Lung (tissue), 12 donors: ENCODE data around the gene MRPL44. TPM values are rescaled to one million over a fixed set of nuclear protein-coding genes. Genes with fewer than 3 reads are reported as not detected.

ENCODE experiments used
- ATAC-seq: fragments of 200-7000 bp; cut with Tn5 transposase; one replicate; pipeline ENCODE4 v1.9.1; 2020; ENCODE audit warnings: moderate number of reproducible peaks; ENCODE audit not compliant: insufficient read depth, low FRiP score
- DNase-seq, 3 donors: peaks; one replicate each; pipeline ENCODE4 v3.0.0-alpha.2; 2013 to 2017
- H3K27ac ChIP-seq, 2 donors: one replicate each; pipeline ENCODE4 v1.5.1; 2013; ENCODE audit warnings: mild to moderate bottlenecking in 2 of 2, moderate library complexity in 2 of 2, control low read depth in 1 of 2, inconsistent platforms in 1 of 2, low read depth in 1 of 2, low read length in 1 of 2
- H3K27me3 ChIP-seq, 3 donors: one replicate each; pipeline ENCODE4 v1.5.1; 2013; ENCODE audit warnings: low read length in 2 of 3; ENCODE audit not compliant: control insufficient read depth in 3 of 3, insufficient read depth in 3 of 3
- H3K36me3 ChIP-seq, 4 donors: one replicate each; pipeline ENCODE4 v1.5.1; 2013; ENCODE audit warnings: low read length in 4 of 4, mild to moderate bottlenecking in 1 of 4, moderate library complexity in 1 of 4; ENCODE audit not compliant: control insufficient read depth in 4 of 4, insufficient read depth in 4 of 4
- H3K4me1 ChIP-seq, 5 donors: one replicate each; pipeline ENCODE4 v1.5.1; 2013; ENCODE audit warnings: low read length in 5 of 5, mild to moderate bottlenecking in 2 of 5, moderate library complexity in 1 of 5; ENCODE audit not compliant: control insufficient read depth in 5 of 5, insufficient read depth in 5 of 5
- H3K4me3 ChIP-seq: one replicate; pipeline ENCODE4 v1.5.1; 2013; ENCODE audit warnings: mild to moderate bottlenecking, control low read depth, moderate library complexity
- H3K9ac ChIP-seq, 2 donors: one replicate each; pipeline ENCODE4 v1.5.1; 2013; ENCODE audit warnings: low read length in 2 of 2, control low read depth in 1 of 2; ENCODE audit not compliant: insufficient read depth in 1 of 2
- H3K9me3 ChIP-seq, 4 donors: one replicate each; pipeline ENCODE4 v1.5.1; 2013; ENCODE audit warnings: low read length in 3 of 4, mild to moderate bottlenecking in 1 of 4, moderate library complexity in 1 of 4; ENCODE audit not compliant: control insufficient read depth in 4 of 4, insufficient read depth in 3 of 4
- WGBS, 2 donors: extraction: QIAGEN DNeasy Blood & Tissue Kit; methylation state at CpG; one replicate each; pipeline ENCODE4 v1.1.7; 2013; 5-methylcytosine and 5-hydroxymethylcytosine counted together
- polyA plus RNA-seq, 2 donors: library from polyadenylated mRNA; stranded (reverse); fragments of 200-250 nt; gene quantifications; one replicate each; pipeline ENCODE4 v1.2.1, GENCODE V29; 2013
- total RNA-seq, 2 donors: library from RNA; depleted of rRNA in 1 of 2; stranded (reverse); fragments of >200 nt in 1 of 2; gene quantifications; one replicate each; pipeline ENCODE4 v1.2.1, GENCODE V29; 2014 to 2021
- TF ChIP-seq, protein P1 (sequence below): IDR thresholded peaks from 2 replicates; pipeline ENCODE4 v1.5.1; 2012; ENCODE audit warnings: mild to moderate bottlenecking; ENCODE audit errors: control extremely low read depth, extremely low read depth
- donor health status: control.
- donor health status: control.
- donor health status: Bipolar disorder and iron deficiency.
- donor health status: healthy.
- donor health status: DM: yes; HTN: yes; CAD: no.

MRPL44 gene
- total and polyA plus RNA-seq, 4 donors = 20.4 to 23.1 (median 21.5) TPM

DNA sequence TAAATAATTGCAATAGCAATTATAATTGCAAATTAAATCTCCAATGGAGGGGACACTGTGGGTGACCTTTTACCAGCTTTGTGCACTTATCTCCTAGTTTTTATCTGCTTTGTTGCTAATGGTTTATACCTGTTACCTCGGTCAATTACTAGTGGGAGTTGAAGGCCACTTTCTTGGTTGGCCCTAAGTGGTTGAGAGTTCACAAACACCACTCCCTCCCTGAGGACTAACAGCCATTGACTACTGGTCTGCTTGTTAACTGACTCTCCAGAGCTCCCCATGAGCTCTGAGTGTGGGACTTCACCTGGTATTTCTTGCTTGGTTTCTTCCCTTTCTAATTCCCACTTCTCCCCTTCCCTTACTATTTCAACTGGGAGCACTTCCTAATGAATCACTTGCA is 54.6 kb downstream of the MRPL44 start:
- H3K27me3 ChIP-seq = no peaks in the 10 kb centered on the region
- WGBS, 2 donors = 86 to 94% methylated on average over 1 of the region's 1 CpG
- no peaks in the 10 kb centered on the region for H3K36me3 ChIP-seq
- no peak overlapping the region for H3K9ac ChIP-seq
- TF ChIP-seq, protein P1, sequence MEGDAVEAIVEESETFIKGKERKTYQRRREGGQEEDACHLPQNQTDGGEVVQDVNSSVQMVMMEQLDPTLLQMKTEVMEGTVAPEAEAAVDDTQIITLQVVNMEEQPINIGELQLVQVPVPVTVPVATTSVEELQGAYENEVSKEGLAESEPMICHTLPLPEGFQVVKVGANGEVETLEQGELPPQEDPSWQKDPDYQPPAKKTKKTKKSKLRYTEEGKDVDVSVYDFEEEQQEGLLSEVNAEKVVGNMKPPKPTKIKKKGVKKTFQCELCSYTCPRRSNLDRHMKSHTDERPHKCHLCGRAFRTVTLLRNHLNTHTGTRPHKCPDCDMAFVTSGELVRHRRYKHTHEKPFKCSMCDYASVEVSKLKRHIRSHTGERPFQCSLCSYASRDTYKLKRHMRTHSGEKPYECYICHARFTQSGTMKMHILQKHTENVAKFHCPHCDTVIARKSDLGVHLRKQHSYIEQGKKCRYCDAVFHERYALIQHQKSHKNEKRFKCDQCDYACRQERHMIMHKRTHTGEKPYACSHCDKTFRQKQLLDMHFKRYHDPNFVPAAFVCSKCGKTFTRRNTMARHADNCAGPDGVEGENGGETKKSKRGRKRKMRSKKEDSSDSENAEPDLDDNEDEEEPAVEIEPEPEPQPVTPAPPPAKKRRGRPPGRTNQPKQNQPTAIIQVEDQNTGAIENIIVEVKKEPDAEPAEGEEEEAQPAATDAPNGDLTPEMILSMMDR = no peak
- H3K4me3 ChIP-seq = no peak overlapping the region
- peaks cover 0 to 11% (median 5%) of the 10 kb centered on the region in 5 donors for H3K4me1 ChIP-seq
- H3K27ac ChIP-seq = no peak overlapping the region
- no peaks in the 10 kb centered on the region for H3K9me3 ChIP-seq
- ATAC-seq (no peak), DNase-seq (no peak)

DNA sequence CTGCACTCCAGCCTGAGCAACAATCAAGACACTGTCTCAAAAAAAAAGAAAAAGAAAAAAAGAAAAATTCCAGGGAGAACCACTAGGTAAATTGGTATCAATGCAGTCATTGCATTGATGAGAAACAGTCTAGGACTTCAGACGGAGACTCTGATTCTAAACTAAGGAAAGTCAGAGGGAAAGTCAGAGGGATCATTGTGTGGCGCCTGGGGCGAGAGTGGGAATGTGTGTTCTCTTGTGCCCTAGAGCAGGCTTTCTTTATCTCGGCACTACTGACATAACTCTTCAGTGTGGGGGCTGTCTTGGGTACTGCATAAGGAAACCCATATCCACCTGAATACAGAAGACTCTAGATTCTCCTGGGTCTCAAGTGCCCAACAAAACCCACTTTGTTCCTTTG is 57.1 kb downstream of the MRPL44 start:
- ATAC-seq = no peak
- Histone ChIP-seq H3K36me3 (no peaks in the 10 kb centered on the region), H3K27me3 (no peaks in the 10 kb centered on the region), H3K4me1 (peaks cover 0 to 2% (median 0%) of the 10 kb centered on the region in 5 donors), H3K9me3 (no peaks in the 10 kb centered on the region), H3K4me3 (no peak overlapping the region), H3K9ac (no peak overlapping the region), H3K27ac (no peak overlapping the region)
- WGBS, 2 donors = 92 to 96% methylated on average over 4 of the region's 4 CpGs
- no peak for DNase-seq
- TF ChIP-seq, protein P1 = no peak

DNA sequence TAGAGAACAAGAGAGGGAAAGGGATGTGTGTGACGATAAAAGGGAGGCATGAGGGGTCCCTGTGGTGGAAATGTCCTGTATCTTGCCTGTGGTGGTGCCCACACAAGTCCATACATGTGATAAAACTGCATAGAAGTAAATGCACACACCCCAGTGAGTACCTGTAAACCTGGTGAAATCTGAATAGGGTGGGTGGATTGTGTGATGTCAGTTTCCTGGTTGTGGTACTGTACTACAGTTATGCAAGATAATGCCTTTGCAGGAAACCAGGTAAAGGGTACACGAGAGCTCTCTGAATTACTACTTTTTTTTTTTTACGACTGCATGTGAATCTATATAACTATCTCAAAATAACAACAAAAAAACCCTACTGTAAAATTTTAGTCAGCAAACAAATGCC is 59.7 kb downstream of the MRPL44 start:
- Histone ChIP-seq H3K4me1 (peaks cover 0 to 2% (median 0%) of the 10 kb centered on the region in 5 donors), H3K27me3 (no peaks in the 10 kb centered on the region), H3K36me3 (no peaks in the 10 kb centered on the region), H3K27ac (no peak overlapping the region), H3K4me3 (no peak overlapping the region), H3K9me3 (no peaks in the 10 kb centered on the region), H3K9ac (no peak overlapping the region)
- 56 to 64% methylated on average over 3 of the region's 3 CpGs for WGBS, 2 donors
- TF ChIP-seq, protein P1 = no peak
- DNase-seq (no peak), ATAC-seq (no peak)

Other genes with a start within 250 kb of the MRPL44 start
- gene AP1S3, start 119.9 kb upstream of the MRPL44 start, total RNA-seq = 10 to 100 TPM in 1 of 2 donors, 1 to 10 TPM in 1; 6.3 to 14.2 TPM
- gene AP1S3, start 119.9 kb upstream of the MRPL44 start, polyA plus RNA-seq = 1 to 10 TPM; 4.6 to 6.6 TPM
- 10 to 100 TPM; 38.3 to 90.9 TPM for gene WDFY1, start 12.1 kb upstream of the MRPL44 start, total RNA-seq
- 10 to 100 TPM; 14.5 to 23.2 TPM for gene WDFY1, start 12.1 kb upstream of the MRPL44 start, polyA plus RNA-seq
- 10 to 100 TPM; 16.2 to 61.4 TPM for gene SERPINE2, start 81.8 kb downstream of the MRPL44 start, total RNA-seq
- 1 to 10 TPM; 4.2 to 7.1 TPM for gene SERPINE2, start 81.8 kb downstream of the MRPL44 start, polyA plus RNA-seq